ENCODE results near the gene WFIKKN1.

Gene WFIKKN1

GRCh38 chr16:625117-625976 lies 5.4 kb upstream of the WFIKKN1 start:
- no peaks in the 10 kb centered on the region for H3K79me2 ChIP-seq (ENCODE audit: low read length)
- no peak overlapping the region for H3K4me3 ChIP-seq (ENCODE audit: low read length)
- TF ChIP-seq EZH2phosphoT487 (IDR thresholded peaks at IDR 0.05; ENCODE audit: low read depth) (no peak), CTCF (IDR thresholded peaks at IDR 0.05; ENCODE audit: low read depth, low read length) (no peak)
- H4K20me1 ChIP-seq (ENCODE audit: insufficient read depth, low read length), result no peaks in the 10 kb centered on the region
- H3K27ac ChIP-seq (ENCODE audit: low read length), result no peak overlapping the region
- no peaks in the 10 kb centered on the region for H3K27me3 ChIP-seq (ENCODE audit: low read depth, low read length)
- H3K4me1 ChIP-seq (ENCODE audit: low read length), result no peaks in the 10 kb centered on the region
- no peaks in the 10 kb centered on the region for H3K9me3 ChIP-seq (ENCODE audit: insufficient read depth, low read length)
- no peak overlapping the region for H2AFZ ChIP-seq (ENCODE audit: low read depth, low read length)
- no peak overlapping the region for H3K9ac ChIP-seq (ENCODE audit: low read length)
- H3K36me3 ChIP-seq (replicated peaks; ENCODE audit: low read depth, low read length), result no peaks in the 10 kb centered on the region
- no peak overlapping the region for H3K4me2 ChIP-seq (ENCODE audit: low read length)

GRCh38 chr16:625977-626765 lies 4.6 kb upstream of the WFIKKN1 start:
- no peaks in the 10 kb centered on the region for H3K4me1 ChIP-seq (ENCODE audit: low read length)
- TF ChIP-seq EZH2phosphoT487 (IDR thresholded peaks at IDR 0.05; ENCODE audit: low read depth), result no peak
- no peak for TF ChIP-seq CTCF (IDR thresholded peaks at IDR 0.05; ENCODE audit: low read depth, low read length)
- H3K36me3 ChIP-seq (replicated peaks; ENCODE audit: low read depth, low read length), result no peaks in the 10 kb centered on the region
- no peaks in the 10 kb centered on the region for H3K27me3 ChIP-seq (ENCODE audit: low read depth, low read length)
- H2AFZ ChIP-seq (ENCODE audit: low read depth, low read length), result no peak overlapping the region
- no peak overlapping the region for H3K4me2 ChIP-seq (ENCODE audit: low read length)
- H3K79me2 ChIP-seq (ENCODE audit: low read length), result no peaks in the 10 kb centered on the region
- H3K4me3 ChIP-seq (ENCODE audit: low read length), result no peak overlapping the region
- no peak overlapping the region for H3K27ac ChIP-seq (ENCODE audit: low read length)
- no peaks in the 10 kb centered on the region for H3K9me3 ChIP-seq (ENCODE audit: insufficient read depth, low read length)
- H4K20me1 ChIP-seq (ENCODE audit: insufficient read depth, low read length), result no peaks in the 10 kb centered on the region
- no peak overlapping the region for H3K9ac ChIP-seq (ENCODE audit: low read length)

GRCh38 chr16:626787-627453 lies 3.9 kb upstream of the WFIKKN1 start:
- no peak overlapping the region for H3K27ac ChIP-seq (ENCODE audit: low read length)
- no peaks in the 10 kb centered on the region for H4K20me1 ChIP-seq (ENCODE audit: insufficient read depth, low read length)
- no peak overlapping the region for H3K4me3 ChIP-seq (ENCODE audit: low read length)
- H2AFZ ChIP-seq (ENCODE audit: low read depth, low read length), result no peak overlapping the region
- H3K36me3 ChIP-seq (replicated peaks; ENCODE audit: low read depth, low read length), result no peaks in the 10 kb centered on the region
- H3K27me3 ChIP-seq (ENCODE audit: low read depth, low read length), result no peaks in the 10 kb centered on the region
- H3K79me2 ChIP-seq (ENCODE audit: low read length), result no peaks in the 10 kb centered on the region
- no peaks in the 10 kb centered on the region for H3K9me3 ChIP-seq (ENCODE audit: insufficient read depth, low read length)
- H3K9ac ChIP-seq (ENCODE audit: low read length), result no peak overlapping the region
- no peak for TF ChIP-seq CTCF (IDR thresholded peaks at IDR 0.05; ENCODE audit: low read depth, low read length)
- no peak for TF ChIP-seq EZH2phosphoT487 (IDR thresholded peaks at IDR 0.05; ENCODE audit: low read depth)
- no peaks in the 10 kb centered on the region for H3K4me1 ChIP-seq (ENCODE audit: low read length)
- no peak overlapping the region for H3K4me2 ChIP-seq (ENCODE audit: low read length)
